HEK293 (cell line): ENCODE results near the gene NUFIP1.

Experiments
- CTCF ChIA-PET: fragments of 350-600 bp; formaldehyde crosslinking; extraction: SDS; loops from one replicate; lab custom pipeline; 2021; ENCODE audit warnings: antibody characterized with exemption; lab: Yijun Ruan, JAX
- POLR2A ChIA-PET: fragments of 300-600 bp; formaldehyde crosslinking; extraction: SDS; loops from one replicate; lab custom pipeline; 2020; ENCODE audit warnings: antibody characterized with exemption, inconsistent platforms; lab: Yijun Ruan, JAX
- H3K27ac ChIP-seq: fragments of 200-500 bp; sonication (Bioruptor generic); 2 replicates; pipeline ENCODE4 v1.5.1; 2014; ENCODE audit warnings: low read depth, low read length, control low read depth, inconsistent platforms; ENCODE audit errors: extremely low read depth
- H3K36me3 ChIP-seq, 2 experiments: fragments of 200-500 bp in 1 of 2; sonication (Bioruptor generic) in 1 of 2; 1 replicate in 1 of 2; 2 replicates in 1 of 2; pipeline ENCODE4 v1.5.1; 2014 to 2017; ENCODE audit warnings: inconsistent platforms in 2 of 2, low read length in 2 of 2; ENCODE audit not compliant: control insufficient read depth in 2 of 2, insufficient read depth in 1 of 2
- H3K4me1 ChIP-seq: fragments of 200-500 bp; sonication (Bioruptor generic); 2 replicates; pipeline ENCODE4 v1.5.1; 2014; ENCODE audit warnings: mild to moderate bottlenecking, low read length, inconsistent platforms; ENCODE audit not compliant: control insufficient read depth, insufficient read depth
- H3K4me3 ChIP-seq: 2 replicates; pipeline ENCODE4 v1.5.1; 2011; ENCODE audit warnings: low read depth, mild to moderate bottlenecking, control low read depth, low read length, moderate library complexity
- H3K9me3 ChIP-seq: fragments of 200-500 bp; sonication (Bioruptor generic); 2 replicates; pipeline ENCODE4 v1.5.1; 2014; ENCODE audit warnings: low read depth, low read length, inconsistent platforms; ENCODE audit not compliant: control insufficient read depth, insufficient read depth
- AEBP2 ChIP-seq: fragments of 450-650 bp; formaldehyde crosslinking; IDR thresholded peaks from 2 replicates; pipeline ENCODE4 v1.5.1; 2016; ENCODE audit warnings: missing biosample characterization, missing genetic modification characterization, borderline replicate concordance
- BCL6B ChIP-seq: fragments of 450-650 bp; formaldehyde crosslinking; IDR thresholded peaks from 2 replicates; pipeline ENCODE4 v1.5.1; 2017; ENCODE audit warnings: missing biosample characterization, missing genetic modification characterization
- GFI1B ChIP-seq: fragments of 450-650 bp; formaldehyde crosslinking; IDR thresholded peaks from 2 replicates; pipeline ENCODE4 v1.5.1; 2016; ENCODE audit warnings: missing biosample characterization, missing genetic modification characterization
- INSM2 ChIP-seq: fragments of 450-650 bp; formaldehyde crosslinking; IDR thresholded peaks from 2 replicates; pipeline ENCODE4 v1.5.1; 2016; ENCODE audit warnings: missing biosample characterization, missing genetic modification characterization
- KLF1 ChIP-seq: fragments of 450-650 bp; formaldehyde crosslinking; IDR thresholded peaks from 2 replicates; pipeline ENCODE4 v1.5.1; 2016; ENCODE audit warnings: missing biosample characterization, missing genetic modification characterization
- MEIS1 ChIP-seq: sonication (generic); formaldehyde crosslinking; IDR thresholded peaks from 2 replicates; pipeline ENCODE4 v1.8.1; 2022; ENCODE audit warnings: missing genetic modification reagents, mild to moderate bottlenecking, borderline replicate concordance
- MZF1 ChIP-seq: fragments of 450-650 bp; formaldehyde crosslinking; IDR thresholded peaks from 2 replicates; pipeline ENCODE4 v1.5.1; 2017; ENCODE audit warnings: missing biosample characterization, missing genetic modification characterization, borderline replicate concordance
- PATZ1 ChIP-seq: fragments of 450-650 bp; formaldehyde crosslinking; IDR thresholded peaks from 2 replicates; pipeline ENCODE4 v1.5.1; 2016; ENCODE audit warnings: missing biosample characterization, missing genetic modification characterization
- PRDM1 ChIP-seq: fragments of 450-650 bp; formaldehyde crosslinking; IDR thresholded peaks from 2 replicates; pipeline ENCODE4; 2016; ENCODE audit warnings: missing biosample characterization, missing genetic modification characterization
- RBAK ChIP-seq: fragments of 450-650 bp; formaldehyde crosslinking; IDR thresholded peaks from 2 replicates; pipeline ENCODE4 v1.5.1; 2016; ENCODE audit warnings: missing biosample characterization, missing genetic modification characterization
- ZBTB1 ChIP-seq: fragments of 450-650 bp; formaldehyde crosslinking; IDR thresholded peaks from 2 replicates; pipeline ENCODE4 v1.5.1; 2016; ENCODE audit warnings: missing biosample characterization, missing genetic modification characterization
- ZBTB21 ChIP-seq: fragments of 450-650 bp; formaldehyde crosslinking; IDR thresholded peaks from 2 replicates; pipeline ENCODE4 v1.5.1; 2017; ENCODE audit warnings: missing biosample characterization, missing genetic modification characterization
- ZFHX2 ChIP-seq: fragments of 450-650 bp; formaldehyde crosslinking; conservative IDR thresholded peaks from 2 replicates; pipeline ENCODE4 v1.5.1; 2016; ENCODE audit warnings: missing biosample characterization, missing genetic modification characterization
- ZFP3 ChIP-seq: fragments of 450-650 bp; formaldehyde crosslinking; IDR thresholded peaks from 2 replicates; pipeline ENCODE4 v1.5.1; 2016; ENCODE audit warnings: low read depth, missing biosample characterization, missing genetic modification characterization
- ZNF132 ChIP-seq: fragments of 450-650 bp; formaldehyde crosslinking; IDR thresholded peaks from 2 replicates; pipeline ENCODE4 v1.5.1; 2017; ENCODE audit warnings: missing biosample characterization, missing genetic modification characterization, borderline replicate concordance
- ZNF140 ChIP-seq: fragments of 450-650 bp; formaldehyde crosslinking; IDR thresholded peaks from 2 replicates; pipeline ENCODE4 v1.5.1; 2016; ENCODE audit warnings: missing biosample characterization, missing genetic modification characterization
- ZNF174 ChIP-seq: fragments of 450-650 bp; formaldehyde crosslinking; IDR thresholded peaks from 2 replicates; pipeline ENCODE4 v1.5.0; 2017; ENCODE audit warnings: missing biosample characterization, mild to moderate bottlenecking, missing genetic modification characterization
- ZNF223 ChIP-seq: fragments of 450-650 bp; formaldehyde crosslinking; IDR thresholded peaks from 2 replicates; pipeline ENCODE4 v1.5.1; 2016; ENCODE audit warnings: missing biosample characterization, missing genetic modification characterization
- ZNF324 ChIP-seq: fragments of 450-650 bp; formaldehyde crosslinking; IDR thresholded peaks from 2 replicates; pipeline ENCODE4 v1.5.1; 2016; ENCODE audit warnings: missing biosample characterization, missing genetic modification characterization
- ZNF416 ChIP-seq: fragments of 450-650 bp; formaldehyde crosslinking; IDR thresholded peaks from 2 replicates; pipeline ENCODE4 v1.5.1; 2016; ENCODE audit warnings: missing biosample characterization, missing genetic modification characterization
- ZNF548 ChIP-seq: fragments of 450-650 bp; formaldehyde crosslinking; IDR thresholded peaks from 2 replicates; pipeline ENCODE4 v1.5.1; 2016; ENCODE audit warnings: missing biosample characterization, missing genetic modification characterization
- ZNF596 ChIP-seq: fragments of 450-650 bp; IDR thresholded peaks from 2 replicates; pipeline ENCODE4 v1.5.0; 2018; ENCODE audit warnings: missing biosample characterization, mild to moderate bottlenecking, missing genetic modification characterization, moderate library complexity
- ZNF600 ChIP-seq: fragments of 450-650 bp; formaldehyde crosslinking; IDR thresholded peaks from 2 replicates; pipeline ENCODE4 v1.5.1; 2016; ENCODE audit warnings: missing biosample characterization, missing genetic modification characterization
- ZNF624 ChIP-seq: fragments of 450-650 bp; formaldehyde crosslinking; IDR thresholded peaks from 2 replicates; pipeline ENCODE4 v1.5.1; 2017; ENCODE audit warnings: missing biosample characterization, missing genetic modification characterization
- ZNF654 ChIP-seq: fragments of 450-650 bp; formaldehyde crosslinking; IDR thresholded peaks from 2 replicates; pipeline ENCODE4 v1.5.1; 2016; ENCODE audit warnings: low read depth, missing biosample characterization, missing genetic modification characterization
- ZNF660 ChIP-seq: fragments of 450-650 bp; IDR thresholded peaks from 2 replicates; pipeline ENCODE4 v1.5.1; 2018; ENCODE audit warnings: missing biosample characterization, mild to moderate bottlenecking, missing genetic modification characterization
- ZNF768 ChIP-seq: fragments of 450-650 bp; formaldehyde crosslinking; IDR thresholded peaks from 2 replicates; pipeline ENCODE4 v1.5.1; 2018; ENCODE audit warnings: missing biosample characterization, mild to moderate bottlenecking, missing genetic modification characterization
- ZSCAN23 ChIP-seq: fragments of 450-650 bp; formaldehyde crosslinking; IDR thresholded peaks from 2 replicates; pipeline ENCODE4 v1.5.1; 2016; ENCODE audit warnings: missing biosample characterization, missing genetic modification characterization
- ZSCAN4 ChIP-seq: fragments of 450-650 bp; formaldehyde crosslinking; IDR thresholded peaks from 2 replicates; pipeline ENCODE4 v1.5.1; 2017; ENCODE audit warnings: missing biosample characterization, missing genetic modification characterization

Gene NUFIP1

GRCh38 chr13:44969551-44970484, 19.5 kb downstream of the NUFIP1 start:
- Histone ChIP-seq H3K27ac (no peak overlapping the region), H3K36me3 (peaks cover 9 to 20% of the 10 kb centered on the region in 2 experiments), H3K4me1 (peaks cover 5% of the 10 kb centered on the region; the same call in 1 of the 2 replicates), H3K9me3 (no peaks in the 10 kb centered on the region), H3K4me3 (no peak overlapping the region)
- no peak for TF ChIP-seq BCL6B (tag by site-specific recombination)
- TF ChIP-seq INSM2 (tag by site-specific recombination) = peak; percentile 89
- TF ChIP-seq ZNF324 = no peak
- TF ChIP-seq ZNF140 (tag by site-specific recombination) = no peak
- TF ChIP-seq ZNF600 (tag by site-specific recombination) = peak; percentile 97
- no peak for TF ChIP-seq ZSCAN23 (tag by site-specific recombination)
- no peak for TF ChIP-seq KLF1 (tag by site-specific recombination)
- no peak for TF ChIP-seq ZNF624 (tag by site-specific recombination)
- peak; percentile 89 for TF ChIP-seq ZNF654
- peak; percentile 62; the same call in 1 of the 2 replicates for TF ChIP-seq ZNF660 (tag by site-specific recombination)
- TF ChIP-seq ZFHX2 (tag by site-specific recombination) = no peak
- TF ChIP-seq ZNF548 (tag by site-specific recombination) = no peak
- no peak for TF ChIP-seq AEBP2 (tag by site-specific recombination)
- no peak for TF ChIP-seq ZBTB1 (tag by site-specific recombination)
- TF ChIP-seq ZNF223 (tag by site-specific recombination) = no peak
- no peak for TF ChIP-seq MZF1
- TF ChIP-seq GFI1B = no peak
- TF ChIP-seq PRDM1 = no peak
- no peak for TF ChIP-seq ZNF416 (tag by site-specific recombination)
- TF ChIP-seq RBAK = no peak
- ChIA-PET CTCF (interaction anchor here (0.6 to 1.9 kb wide), 15 partner anchors 11 to 1064 kb away, joined by 3 to 9 read pairs (median 3); no protein-coding TSS in a partner anchor), POLR2A (no interaction called here)

GRCh38 chr13:44968434-44968815, 20.8 kb downstream of the NUFIP1 start:
- H3K27ac ChIP-seq = no peak overlapping the region
- H3K9me3 ChIP-seq = no peaks in the 10 kb centered on the region
- H3K4me1 ChIP-seq = peaks cover 5% of the 10 kb centered on the region; the same call in 1 of the 2 replicates
- ChIA-PET CTCF (interaction anchor here (0.6 to 1.5 kb wide), 2 partner anchors 50 to 484 kb away, joined by 3 to 6 read pairs; no protein-coding TSS in a partner anchor), POLR2A (no interaction called here)
- no peak overlapping the region for H3K4me3 ChIP-seq
- TF ChIP-seq MEIS1 (no peak), ZNF174 (no peak), ZNF624 (tag by site-specific recombination) (no peak), ZSCAN4 (no peak), ZNF132 (no peak), PATZ1 (tag by site-specific recombination) (no peak), ZFP3 (no peak), ZNF768 (tag by site-specific recombination) (no peak), ZNF596 (tag by site-specific recombination) (no peak), ZBTB21 (tag by site-specific recombination) (no peak)
- peaks cover 18 to 20% of the 10 kb centered on the region in 2 experiments for H3K36me3 ChIP-seq
